Mesothelial cell of epicardium (in vitro differentiated cells): Measurements from ENCODE around the gene TUT1. TPM values are rescaled to one million over a fixed set of nuclear protein-coding genes. Genes with fewer than 3 reads are reported as not detected.
A peak's percentile ranks its signal among the peaks of the same experiment; 100 is the strongest.

Source experiments
- DNase-seq, 2 experiments: peaks; one replicate each; pipeline ENCODE4 v3.0.0; 2021; ENCODE audit warnings: low spot score in 2 of 2; ENCODE audit not compliant: unreplicated experiment in 2 of 2
- H3K27ac Mint-ChIP-seq: 2 replicates; pipeline ENCODE4 v1.8.0; 2021; ENCODE audit warnings: mixed read lengths
- H3K27me3 Mint-ChIP-seq: 2 replicates; pipeline ENCODE4 v1.8.0; 2021; ENCODE audit warnings: low read depth, mixed read lengths
- H3K36me3 Mint-ChIP-seq: 2 replicates; pipeline ENCODE4 v1.8.0; 2021; ENCODE audit warnings: mixed read lengths
- H3K4me1 Mint-ChIP-seq: 2 replicates; pipeline ENCODE4 v1.8.0; 2021; ENCODE audit warnings: mixed read lengths
- H3K4me3 Mint-ChIP-seq: 2 replicates; pipeline ENCODE4 v1.8.0; 2021; ENCODE audit warnings: mild to moderate bottlenecking, moderate library complexity, mixed read lengths
- H3K9me3 Mint-ChIP-seq: 2 replicates; pipeline ENCODE4 v1.8.0; 2021; ENCODE audit warnings: mixed read lengths
- CTCF ChIP-seq: fragments of 200-600 bp; sonication (generic); IDR thresholded peaks from one replicate; pipeline ENCODE4 v1.5.0; 2021; ENCODE audit warnings: antibody characterized with exemption; ENCODE audit not compliant: unreplicated experiment
- total RNA-seq: library from RNA; stranded (reverse); gene quantifications from 3 replicates; pipeline ENCODE4 v1.2.1, GENCODE V29; 2021

Gene TUT1
- total RNA-seq = 23.7 to 26.0 TPM (median 24.2 TPM) in 3 replicates

- Mint-ChIP-seq H3K27me3 (no peaks in the 10 kb centered on the region), H3K36me3 (peaks cover 20% of the 10 kb centered on the region)
Observed at GRCh38 chr11:62591448-62592145, at the start of gene TUT1. TUT1 (minus strand) TSS chr11:62591523; CDS start chr11:62591485, 38 bp downstream.

GRCh38 chr11:62632492-62632891, 41.2 kb upstream of the TUT1 start:
- H3K27ac Mint-ChIP-seq = no peak overlapping the region

More at GRCh38 chr11:62591448-62592145, at the start of gene TUT1:
- peak; percentile 83 to 94 for DNase-seq
- no peaks in the 10 kb centered on the region for H3K9me3 Mint-ChIP-seq
- H3K4me3 Mint-ChIP-seq = peak within 1 kb of the TSS; percentile 97
- H3K27ac Mint-ChIP-seq = peak within 1 kb of the TSS; percentile 93
- H3K4me1 Mint-ChIP-seq = peaks cover 24% of the 10 kb centered on the region
- no peak for TF ChIP-seq CTCF

GRCh38 chr11:62627713-62628112, 36.4 kb upstream of the TUT1 start:
- peaks cover 49% of the 10 kb centered on the region for H3K36me3 Mint-ChIP-seq
- no peak for DNase-seq

More at GRCh38 chr11:62632492-62632891, 41.2 kb upstream of the TUT1 start:
- TF ChIP-seq CTCF = no peak
- DNase-seq = no peak
- Mint-ChIP-seq H3K4me3 (no peak overlapping the region), H3K27me3 (no peaks in the 10 kb centered on the region), H3K9me3 (no peaks in the 10 kb centered on the region), H3K4me1 (no peaks in the 10 kb centered on the region), H3K36me3 (peaks cover 51% of the 10 kb centered on the region)

GRCh38 chr11:62622476-62623089, 31.3 kb upstream of the TUT1 start:
- no peaks in the 10 kb centered on the region for H3K9me3 Mint-ChIP-seq
- DNase-seq = no peak
- H3K27me3 Mint-ChIP-seq = no peaks in the 10 kb centered on the region
- peak overlapping the region; percentile 97 for H3K27ac Mint-ChIP-seq
- H3K4me1 Mint-ChIP-seq = peaks cover 23% of the 10 kb centered on the region
- H3K36me3 Mint-ChIP-seq = peaks cover 19% of the 10 kb centered on the region
- no peak for TF ChIP-seq CTCF
- peak overlapping the region; percentile 92 for H3K4me3 Mint-ChIP-seq

More at GRCh38 chr11:62627713-62628112, 36.4 kb upstream of the TUT1 start:
- H3K27me3 Mint-ChIP-seq = no peaks in the 10 kb centered on the region
- H3K27ac Mint-ChIP-seq = no peak overlapping the region
- no peak overlapping the region for H3K4me3 Mint-ChIP-seq
- no peaks in the 10 kb centered on the region for H3K9me3 Mint-ChIP-seq
- TF ChIP-seq CTCF = no peak
- H3K4me1 Mint-ChIP-seq = no peaks in the 10 kb centered on the region

GRCh38 chr11:62621567-62622470, 30.5 kb upstream of the TUT1 start, which contains the start of gene B3GAT3:
B3GAT3 (minus strand) TSS chr11:62621986; CDS start chr11:62621947, 39 bp downstream.
- H3K27me3 Mint-ChIP-seq = no peaks in the 10 kb centered on the region
- TF ChIP-seq CTCF = no peak
- H3K4me3 Mint-ChIP-seq = peak within 1 kb of the TSS; percentile 92
- H3K36me3 Mint-ChIP-seq = peaks cover 14% of the 10 kb centered on the region
- no peaks in the 10 kb centered on the region for H3K9me3 Mint-ChIP-seq
- H3K27ac Mint-ChIP-seq = peak within 1 kb of the TSS; percentile 97
- peak; percentile 92 to 96 for DNase-seq
- peaks cover 23% of the 10 kb centered on the region for H3K4me1 Mint-ChIP-seq
